ENCODE measurements around the gene ADGRB3.

The ADGRB3 gene

DNA sequence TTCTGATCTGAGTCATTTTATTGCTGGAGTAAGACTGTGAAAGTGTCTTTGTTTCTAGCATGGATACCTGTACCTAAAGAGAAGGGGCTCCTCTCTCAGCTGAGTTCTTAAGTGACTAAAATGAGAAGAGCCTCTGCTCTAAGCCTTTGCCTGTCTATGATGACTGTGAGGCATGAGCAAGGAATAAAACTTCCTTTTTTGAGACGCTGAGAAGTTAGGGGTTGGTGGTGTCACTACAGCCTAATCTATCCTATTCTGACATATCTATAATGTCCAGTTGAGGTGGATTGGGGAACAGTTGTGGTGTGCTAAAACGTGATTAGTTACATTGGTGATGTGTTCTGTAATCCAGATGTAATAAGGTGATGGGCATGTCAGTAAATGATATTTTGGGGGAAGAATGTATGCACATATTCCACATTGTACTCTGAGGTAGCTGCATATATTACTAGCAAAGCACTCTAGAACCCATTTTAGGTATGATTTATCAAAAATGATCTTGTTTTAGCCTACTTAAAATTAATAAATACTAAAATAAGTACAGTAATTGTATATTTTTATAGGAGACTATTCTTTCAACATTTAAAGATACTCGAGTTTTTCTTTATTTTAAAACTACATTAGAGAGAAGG is 18.1 kb downstream of the ADGRB3 start:
- no peaks in the 10 kb centered on the region for H3K4me1 ChIP-seq (ENCODE audit: control insufficient read depth in 1 of 2, insufficient read depth in 1 of 2, low read depth in 1 of 2, low read length in 1 of 2)

GRCh38 chr6:68653706-68654089 is 18.6 kb downstream of the ADGRB3 start:
- H3K9me3 ChIP-seq, result no peaks in the 10 kb centered on the region
- no peaks in the 10 kb centered on the region for H3K36me3 ChIP-seq
- TF ChIP-seq CTCF (IDR thresholded peaks at IDR 0.05), result no peak
- no peak overlapping the region for H3K4me3 ChIP-seq (ENCODE audit: low read depth in 1 of 2, low read length in 1 of 2)
- H3K27me3 ChIP-seq, result no peaks in the 10 kb centered on the region
- H3K4me1 ChIP-seq (ENCODE audit: control insufficient read depth in 1 of 2, insufficient read depth in 1 of 2, low read depth in 1 of 2, low read length in 1 of 2), result no peaks in the 10 kb centered on the region
- no peak overlapping the region for H3K27ac ChIP-seq

More for the DNA sequence above, 18.1 kb downstream of the ADGRB3 start:
- no peak for TF ChIP-seq CTCF (IDR thresholded peaks at IDR 0.05)
- H3K36me3 ChIP-seq, result no peaks in the 10 kb centered on the region
- H3K9me3 ChIP-seq, result no peaks in the 10 kb centered on the region
- H3K27ac ChIP-seq, result no peak overlapping the region
- H3K4me3 ChIP-seq (ENCODE audit: low read depth in 1 of 2, low read length in 1 of 2), result no peak overlapping the region
- H3K27me3 ChIP-seq, result no peaks in the 10 kb centered on the region

DNA sequence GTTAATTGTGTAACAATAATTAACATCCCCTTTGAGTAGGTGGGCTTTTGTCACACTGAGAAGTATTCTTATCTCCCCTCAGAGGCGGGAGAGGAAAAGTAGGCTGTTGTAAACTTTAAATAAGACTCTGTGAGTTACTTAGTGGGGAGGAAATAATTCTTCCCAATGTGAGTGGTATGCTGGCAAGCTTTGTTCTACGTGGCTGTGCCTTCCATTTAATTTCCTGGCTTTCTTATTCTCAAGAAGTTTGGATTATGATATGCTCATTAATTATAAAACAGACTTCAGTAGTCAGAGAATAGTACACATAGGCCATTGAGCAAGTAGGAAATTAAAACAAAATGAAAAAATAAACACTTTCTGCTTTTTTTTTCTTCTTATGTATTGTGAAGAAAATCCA is 19.1 kb downstream of the ADGRB3 start:
- no peak for TF ChIP-seq CTCF (IDR thresholded peaks at IDR 0.05)
- H3K27ac ChIP-seq, result no peak overlapping the region

GRCh38 chr6:68655028-68655427 is 19.9 kb downstream of the ADGRB3 start:
- no peak overlapping the region for H3K27ac ChIP-seq
- no peaks in the 10 kb centered on the region for H3K9me3 ChIP-seq
- TF ChIP-seq CTCF (IDR thresholded peaks at IDR 0.05), result no peak
- no peaks in the 10 kb centered on the region for H3K36me3 ChIP-seq
- no peaks in the 10 kb centered on the region for H3K4me1 ChIP-seq (ENCODE audit: control insufficient read depth in 1 of 2, insufficient read depth in 1 of 2, low read depth in 1 of 2, low read length in 1 of 2)
- H3K27me3 ChIP-seq, result no peaks in the 10 kb centered on the region
- no peak overlapping the region for H3K4me3 ChIP-seq (ENCODE audit: low read depth in 1 of 2, low read length in 1 of 2)

More for the DNA sequence above, 19.1 kb downstream of the ADGRB3 start:
- H3K27me3 ChIP-seq, result no peaks in the 10 kb centered on the region
- no peak overlapping the region for H3K4me3 ChIP-seq (ENCODE audit: low read depth in 1 of 2, low read length in 1 of 2)
- H3K9me3 ChIP-seq, result no peaks in the 10 kb centered on the region
- H3K4me1 ChIP-seq (ENCODE audit: control insufficient read depth in 1 of 2, insufficient read depth in 1 of 2, low read depth in 1 of 2, low read length in 1 of 2), result no peaks in the 10 kb centered on the region
- no peaks in the 10 kb centered on the region for H3K36me3 ChIP-seq

DNA sequence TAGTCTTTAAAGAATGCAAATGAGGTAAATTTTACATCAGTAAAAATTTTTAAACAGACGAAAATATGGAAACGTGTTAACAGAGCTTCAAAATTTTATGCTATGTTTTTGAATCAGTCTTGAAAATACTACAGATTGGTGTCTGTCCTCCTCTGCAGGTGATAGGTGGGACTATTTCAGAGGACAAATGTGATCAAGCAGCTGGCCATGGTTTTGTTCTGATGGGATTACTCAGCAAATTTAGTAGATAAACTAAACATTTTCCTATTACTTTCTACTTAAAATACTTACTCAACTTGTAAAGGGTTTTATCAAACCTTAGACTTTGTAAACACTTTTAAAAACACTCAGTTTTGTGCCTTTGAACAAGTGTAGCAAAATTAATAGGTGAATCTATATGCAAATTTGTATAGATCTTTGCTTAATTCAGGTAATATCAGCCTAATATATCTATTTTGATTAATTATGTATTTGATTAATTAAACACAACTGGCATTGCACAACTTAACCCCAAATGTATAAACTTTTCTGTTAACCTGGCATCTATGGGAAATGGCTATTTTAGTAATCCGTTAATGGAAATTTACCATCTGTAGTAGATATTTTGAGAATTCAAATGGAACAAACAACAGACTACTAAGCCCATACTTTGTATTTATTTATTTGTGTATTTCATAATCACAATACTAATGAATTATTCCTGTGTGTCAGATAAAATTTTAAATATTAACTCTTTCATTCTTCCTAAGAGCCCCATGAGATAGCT is 22.5 kb downstream of the ADGRB3 start:
- Histone ChIP-seq H3K9me3 (no peaks in the 10 kb centered on the region), H3K4me1 (ENCODE audit: control insufficient read depth in 1 of 2, insufficient read depth in 1 of 2, low read depth in 1 of 2, low read length in 1 of 2) (no peaks in the 10 kb centered on the region), H3K36me3 (no peaks in the 10 kb centered on the region), H3K27ac (no peak overlapping the region), H3K27me3 (no peaks in the 10 kb centered on the region), H3K4me3 (ENCODE audit: low read depth in 1 of 2, low read length in 1 of 2) (no peak overlapping the region)
- no peak for TF ChIP-seq CTCF (IDR thresholded peaks at IDR 0.05)

Data from neutrophil (primary cell).